Astrocyte (in vitro differentiated cells and primary cell): ENCODE results near the gene PDE8A. TPM values are rescaled to one million over a fixed set of nuclear protein-coding genes. Genes with fewer than 3 reads are reported as not detected.
A peak's percentile ranks its signal among the peaks of the same experiment; 100 is the strongest.
"Not testable (repeated sequence)": the region's sequence is repeated elsewhere in the genome, so short reads cannot be mapped to it uniquely, and the experiment has no call there.

Experiments
- DNase-seq: peaks from one replicate; pipeline ENCODE4 v3.0.0-alpha.2; 2010; ENCODE audit warnings: low read depth
- FAIRE-seq: peaks from 2 replicates; lab custom pipeline; 2011; peaks lifted over from hg19 to GRCh38; lab: Jason Lieb, UNC
- H2AFZ ChIP-seq: 2 replicates; pipeline ENCODE4 v1.6.0; 2012; ENCODE audit warnings: low read depth, low read length, inconsistent platforms
- H3K27ac ChIP-seq: 2 replicates; pipeline ENCODE4 v1.5.1; 2011; ENCODE audit warnings: low read depth, low read length, inconsistent platforms
- H3K27me3 ChIP-seq: 2 replicates; pipeline ENCODE4 v1.6.0; 2011; ENCODE audit warnings: low read length, inconsistent platforms; ENCODE audit not compliant: insufficient read depth
- H3K36me3 ChIP-seq: 2 replicates; pipeline ENCODE4 v1.5.1; 2011; ENCODE audit warnings: low read length, inconsistent platforms; ENCODE audit not compliant: insufficient read depth
- H3K4me1 ChIP-seq: 2 replicates; pipeline ENCODE4 v1.5.1; 2011; ENCODE audit warnings: low read length, inconsistent platforms; ENCODE audit not compliant: insufficient read depth
- H3K4me2 ChIP-seq: 2 replicates; pipeline ENCODE4 v1.6.0; 2012; ENCODE audit warnings: low read length, inconsistent platforms
- H3K4me3 ChIP-seq: 2 replicates; pipeline ENCODE4 v1.5.1; 2011; ENCODE audit warnings: low read depth, mild to moderate bottlenecking, low read length, inconsistent platforms; ENCODE audit not compliant: insufficient read depth
- H3K79me2 ChIP-seq: 2 replicates; pipeline ENCODE4 v1.6.0; 2012; ENCODE audit warnings: mild to moderate bottlenecking, low read length, inconsistent platforms; ENCODE audit not compliant: insufficient read depth
- H3K9ac ChIP-seq: 2 replicates; pipeline ENCODE4 v1.6.0; 2012; ENCODE audit warnings: mild to moderate bottlenecking, low read length, inconsistent platforms
- H3K9me3 ChIP-seq: 2 replicates; pipeline ENCODE4 v1.5.1; 2012; ENCODE audit warnings: low read depth, mild to moderate bottlenecking, low read length, inconsistent platforms; ENCODE audit not compliant: insufficient read depth
- H4K20me1 ChIP-seq: 2 replicates; pipeline ENCODE4 v1.6.0; 2012; ENCODE audit warnings: low read length, inconsistent platforms; ENCODE audit not compliant: insufficient read depth
- H3K27ac Mint-ChIP-seq: one replicate; pipeline ENCODE4 v1.8.0; 2021; ENCODE audit warnings: mild to moderate bottlenecking, mixed read lengths; ENCODE audit not compliant: unreplicated experiment
- H3K27me3 Mint-ChIP-seq: one replicate; pipeline ENCODE4 v1.8.0; 2021; ENCODE audit warnings: low read depth, mixed read lengths; ENCODE audit not compliant: unreplicated experiment
- H3K36me3 Mint-ChIP-seq: one replicate; pipeline ENCODE4 v1.8.0; 2021; ENCODE audit warnings: low read depth, mixed read lengths; ENCODE audit not compliant: unreplicated experiment
- H3K4me1 Mint-ChIP-seq: one replicate; pipeline ENCODE4 v1.8.0; 2021; ENCODE audit warnings: low read depth, mixed read lengths; ENCODE audit not compliant: unreplicated experiment
- H3K4me3 Mint-ChIP-seq: one replicate; pipeline ENCODE4 v1.8.0; 2021; ENCODE audit warnings: mild to moderate bottlenecking, moderate library complexity, mixed read lengths; ENCODE audit not compliant: unreplicated experiment
- H3K9me3 Mint-ChIP-seq: one replicate; pipeline ENCODE4 v1.8.0; 2021; ENCODE audit warnings: mild to moderate bottlenecking, mixed read lengths; ENCODE audit not compliant: unreplicated experiment
- EZH2 ChIP-seq: IDR thresholded peaks from 2 replicates; pipeline ENCODE4 v1.6.1; 2012; ENCODE audit warnings: mild to moderate bottlenecking, low read length, inconsistent platforms; ENCODE audit not compliant: insufficient read depth
- total RNA-seq: library from RNA; stranded (reverse); gene quantifications from 2 replicates; pipeline ENCODE4 v1.2.1, GENCODE V29; 2021
- TF ChIP-seq, protein P1 (sequence below): IDR thresholded peaks from 2 replicates; pipeline ENCODE4 v1.5.1; 2011; ENCODE audit warnings: low read depth, mild to moderate bottlenecking, inconsistent platforms, low read length, moderate library complexity; ENCODE audit not compliant: insufficient read depth

Gene PDE8A
- total RNA-seq, 1 donor from 2014 or later, result 18.0 TPM

- H3K27ac Mint-ChIP-seq, result no peak overlapping the region
Measured at GRCh38 chr15:85168642-85169173, 187.1 kb downstream of the PDE8A start.

GRCh38 chr15:85171736-85172135 lies 190.1 kb downstream of the PDE8A start:
- Histone ChIP-seq H3K9ac (no peak overlapping the region), H3K4me2 (no peak overlapping the region), H3K4me3 (no peak overlapping the region), H3K36me3 (no peaks in the 10 kb centered on the region), H3K27ac (no peak overlapping the region), H3K27me3 (no peaks in the 10 kb centered on the region), H4K20me1 (no peaks in the 10 kb centered on the region), H2AFZ (no peak overlapping the region), H3K9me3 (peaks cover 15% of the 10 kb centered on the region), H3K79me2 (no peaks in the 10 kb centered on the region), H3K4me1 (peaks cover 7% of the 10 kb centered on the region)
- Mint-ChIP-seq H3K27ac (no peak overlapping the region), H3K36me3 (peaks cover 6% of the 10 kb centered on the region), H3K27me3 (no peaks in the 10 kb centered on the region), H3K9me3 (peaks cover 29% of the 10 kb centered on the region), H3K4me1 (no peaks in the 10 kb centered on the region), H3K4me3 (no peak overlapping the region)
- FAIRE-seq, result no peak
- no peak for TF ChIP-seq EZH2
- TF ChIP-seq, protein P1, sequence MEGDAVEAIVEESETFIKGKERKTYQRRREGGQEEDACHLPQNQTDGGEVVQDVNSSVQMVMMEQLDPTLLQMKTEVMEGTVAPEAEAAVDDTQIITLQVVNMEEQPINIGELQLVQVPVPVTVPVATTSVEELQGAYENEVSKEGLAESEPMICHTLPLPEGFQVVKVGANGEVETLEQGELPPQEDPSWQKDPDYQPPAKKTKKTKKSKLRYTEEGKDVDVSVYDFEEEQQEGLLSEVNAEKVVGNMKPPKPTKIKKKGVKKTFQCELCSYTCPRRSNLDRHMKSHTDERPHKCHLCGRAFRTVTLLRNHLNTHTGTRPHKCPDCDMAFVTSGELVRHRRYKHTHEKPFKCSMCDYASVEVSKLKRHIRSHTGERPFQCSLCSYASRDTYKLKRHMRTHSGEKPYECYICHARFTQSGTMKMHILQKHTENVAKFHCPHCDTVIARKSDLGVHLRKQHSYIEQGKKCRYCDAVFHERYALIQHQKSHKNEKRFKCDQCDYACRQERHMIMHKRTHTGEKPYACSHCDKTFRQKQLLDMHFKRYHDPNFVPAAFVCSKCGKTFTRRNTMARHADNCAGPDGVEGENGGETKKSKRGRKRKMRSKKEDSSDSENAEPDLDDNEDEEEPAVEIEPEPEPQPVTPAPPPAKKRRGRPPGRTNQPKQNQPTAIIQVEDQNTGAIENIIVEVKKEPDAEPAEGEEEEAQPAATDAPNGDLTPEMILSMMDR, result no peak
- no peak for DNase-seq

More at GRCh38 chr15:85168642-85169173, 187.1 kb downstream of the PDE8A start:
- Histone ChIP-seq H3K9ac (no peak overlapping the region), H3K9me3 (peaks cover 15% of the 10 kb centered on the region), H4K20me1 (no peaks in the 10 kb centered on the region), H3K79me2 (no peaks in the 10 kb centered on the region), H3K27ac (no peak overlapping the region), H3K4me3 (peak overlapping the region; percentile 39), H3K36me3 (no peaks in the 10 kb centered on the region), H2AFZ (peak overlapping the region; percentile 60), H3K4me1 (peaks cover 6% of the 10 kb centered on the region), H3K4me2 (peak overlapping the region; percentile 80), H3K27me3 (no peaks in the 10 kb centered on the region)
- Mint-ChIP-seq H3K36me3 (peaks cover 6% of the 10 kb centered on the region), H3K9me3 (peaks cover 40% of the 10 kb centered on the region), H3K27me3 (no peaks in the 10 kb centered on the region), H3K4me3 (no peak overlapping the region), H3K4me1 (no peaks in the 10 kb centered on the region)
- TF ChIP-seq, protein P1, result peak; percentile 39
- no peak for TF ChIP-seq EZH2
- FAIRE-seq (no peak), DNase-seq (no peak)

GRCh38 chr15:85172846-85173490 lies 191.3 kb downstream of the PDE8A start:
- H3K4me1 ChIP-seq, result peaks cover 13% of the 10 kb centered on the region
- peaks cover 6% of the 10 kb centered on the region for H3K4me1 Mint-ChIP-seq
- H3K9ac ChIP-seq, result no peak overlapping the region
- no peak overlapping the region for H3K27ac ChIP-seq
- H3K9me3 ChIP-seq, result peaks cover 15% of the 10 kb centered on the region
- no peaks in the 10 kb centered on the region for H3K79me2 ChIP-seq
- H3K27me3 ChIP-seq, result no peaks in the 10 kb centered on the region
- FAIRE-seq (no peak), DNase-seq (no peak)
- H3K4me3 ChIP-seq, result no peak overlapping the region
- H3K27me3 Mint-ChIP-seq, result no peaks in the 10 kb centered on the region
- no peak overlapping the region for H2AFZ ChIP-seq
- no peak overlapping the region for H3K4me3 Mint-ChIP-seq
- H3K4me2 ChIP-seq, result no peak overlapping the region
- H3K27ac Mint-ChIP-seq, result no peak overlapping the region
- H4K20me1 ChIP-seq, result no peaks in the 10 kb centered on the region
- H3K36me3 Mint-ChIP-seq, result peaks cover 6% of the 10 kb centered on the region
- peaks cover 29% of the 10 kb centered on the region for H3K9me3 Mint-ChIP-seq
- no peaks in the 10 kb centered on the region for H3K36me3 ChIP-seq
- no peak for TF ChIP-seq EZH2
- TF ChIP-seq, protein P1, result no peak

DNA sequence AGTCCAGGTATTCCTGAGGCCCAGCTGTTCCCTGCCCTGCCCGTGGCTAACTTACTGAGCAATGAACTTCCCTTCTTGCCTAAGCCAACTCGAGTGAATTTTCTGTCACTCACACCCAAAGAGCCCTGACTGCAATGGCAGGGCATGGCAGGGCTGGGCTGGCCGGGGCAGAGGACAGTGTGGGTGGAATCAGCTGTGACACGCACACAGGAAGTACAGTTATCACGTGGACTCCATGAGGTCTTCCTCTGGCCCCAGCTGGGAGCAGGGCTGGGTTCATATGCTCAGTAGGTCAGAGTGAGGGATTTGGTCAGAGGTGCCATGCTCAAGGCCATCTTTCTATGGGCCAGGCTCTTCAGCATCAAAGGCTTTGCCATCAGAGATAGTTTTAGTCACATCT lies 192.0 kb downstream of the PDE8A start:
- H3K4me3 ChIP-seq, H3K79me2 ChIP-seq, H3K4me1 Mint-ChIP-seq, H3K9ac ChIP-seq, H3K4me2 ChIP-seq, H3K4me3 Mint-ChIP-seq, H3K27ac ChIP-seq, H4K20me1 ChIP-seq, DNase-seq, FAIRE-seq, H2AFZ ChIP-seq, H3K36me3 Mint-ChIP-seq, H3K27ac Mint-ChIP-seq, H3K27me3 ChIP-seq, H3K27me3 Mint-ChIP-seq, H3K36me3 ChIP-seq: not testable (repeated sequence)
- peaks cover 29% of the 10 kb centered on the region for H3K9me3 Mint-ChIP-seq
- Histone ChIP-seq H3K4me1 (peaks cover 11% of the 10 kb centered on the region), H3K9me3 (peaks cover 15% of the 10 kb centered on the region)
